OCI-LY3 (cell line): Measurements from ENCODE around the gene HNRNPDL.

ENCODE experiments used
- CTCF ChIP-seq: fragments of 200-600, 300-600 bp; sonication (generic); IDR thresholded peaks from 2 replicates; pipeline ENCODE4 v1.5.1; 2014; ENCODE audit warnings: antibody characterized with exemption, low read length, low read depth
- EZH2phosphoT487 ChIP-seq: fragments of 200-600 bp; shearing (Covaris generic); IDR thresholded peaks from 2 replicates; pipeline ENCODE4 v1.6.1; 2018; ENCODE audit warnings: antibody characterized with exemption, mixed run types, low read depth

GRCh38 chr4:82479562-82479961, 49.3 kb upstream of the HNRNPDL start:
- no peak for TF ChIP-seq CTCF
- no peak for TF ChIP-seq EZH2phosphoT487
